NCI-H774 (cell line): ENCODE measurements around the gene AIDA.
A peak's percentile ranks its signal among the peaks of the same experiment; 100 is the strongest.
"Not testable (repeated sequence)": the region's sequence is repeated elsewhere in the genome, so short reads cannot be mapped to it uniquely, and the experiment has no call there.

Experiments used
- DNase-seq: peaks from one replicate; lab custom pipeline; 2025; lab: John Stamatoyannopoulos, UW

Gene AIDA, protein sequence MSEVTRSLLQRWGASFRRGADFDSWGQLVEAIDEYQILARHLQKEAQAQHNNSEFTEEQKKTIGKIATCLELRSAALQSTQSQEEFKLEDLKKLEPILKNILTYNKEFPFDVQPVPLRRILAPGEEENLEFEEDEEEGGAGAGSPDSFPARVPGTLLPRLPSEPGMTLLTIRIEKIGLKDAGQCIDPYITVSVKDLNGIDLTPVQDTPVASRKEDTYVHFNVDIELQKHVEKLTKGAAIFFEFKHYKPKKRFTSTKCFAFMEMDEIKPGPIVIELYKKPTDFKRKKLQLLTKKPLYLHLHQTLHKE

DNA sequence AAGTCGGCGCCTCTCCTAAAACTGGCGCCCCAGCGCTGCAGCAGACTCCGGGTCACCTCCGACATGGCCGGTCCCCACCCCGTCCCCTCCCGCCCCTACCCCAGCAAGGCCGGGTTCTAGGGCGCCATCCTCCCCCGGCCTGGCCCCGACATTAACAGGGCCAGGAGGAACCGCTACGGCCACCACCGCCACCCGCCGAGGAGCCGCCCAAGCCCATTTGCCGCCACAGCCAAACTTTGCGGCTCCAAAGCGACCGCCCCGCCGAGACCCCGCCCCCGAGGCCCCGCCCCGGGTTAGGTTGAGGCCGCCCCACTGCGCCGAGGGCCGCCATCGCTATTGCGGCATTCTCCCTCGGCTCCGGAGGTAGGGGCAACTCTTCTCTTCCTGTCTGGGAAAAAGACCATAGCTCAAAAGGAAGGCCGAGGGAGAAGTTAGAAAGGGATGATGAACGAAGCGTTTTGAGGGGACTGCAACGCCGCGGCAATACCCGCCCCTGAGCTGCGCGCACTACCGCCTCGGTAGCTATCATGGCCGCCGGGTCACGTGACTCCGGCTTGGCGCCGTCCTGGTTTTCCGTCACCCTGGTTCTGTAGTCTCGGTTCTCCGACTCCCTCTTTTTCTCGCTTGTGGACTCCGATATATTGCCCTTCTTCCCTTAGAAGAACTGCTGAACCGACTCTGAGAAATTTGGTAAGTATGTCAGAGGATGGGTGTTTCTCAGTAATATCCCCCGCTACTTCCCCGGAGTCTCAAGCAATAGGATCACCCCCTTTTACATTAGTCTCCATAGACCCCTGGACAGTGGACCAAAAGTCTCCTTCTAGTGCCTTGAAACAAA is at the start of gene AIDA, which contains the start of gene BROX:
TSS of gene AIDA (minus strand) at position 239 of the 838 bp plus-strand sequence. CDS start at position 65, 174 bp downstream.
TSS of gene BROX (plus strand) at position 312 of the 838 bp plus-strand sequence. CDS start 3,136 bp downstream, outside the sequence.
- DNase-seq = peak; percentile 87

GRCh38 chr1:222761083-222761482 is 48.8 kb upstream of the AIDA start:
- no peak for DNase-seq

DNA sequence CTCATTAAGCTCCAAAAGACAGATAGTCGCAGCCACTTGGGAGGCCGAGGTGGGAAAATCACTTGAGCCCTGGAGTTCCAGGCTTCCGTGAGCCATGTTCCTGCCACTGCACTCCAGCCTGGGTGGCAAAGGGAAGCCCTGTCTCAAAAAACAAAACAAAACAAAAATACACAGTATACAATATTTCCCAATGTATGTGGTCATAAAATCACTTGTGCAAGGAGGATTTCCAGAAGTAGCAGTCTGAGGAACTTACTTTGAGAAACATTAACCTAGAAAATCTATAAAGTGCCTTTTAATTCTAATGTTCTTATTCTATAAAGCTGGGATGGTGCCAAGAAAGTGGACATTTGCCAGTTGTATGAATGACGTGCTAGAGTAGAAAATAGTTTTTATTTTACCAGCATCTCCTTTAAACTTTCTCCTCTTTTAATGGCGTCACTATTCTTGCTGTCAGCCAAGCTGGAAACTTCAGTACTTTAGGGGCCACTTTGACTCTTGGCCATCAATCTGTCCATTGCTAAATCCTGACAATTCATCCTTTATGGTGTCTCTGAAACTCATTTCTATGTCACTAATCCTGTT is 47.3 kb upstream of the AIDA start:
- DNase-seq = no peak

DNA sequence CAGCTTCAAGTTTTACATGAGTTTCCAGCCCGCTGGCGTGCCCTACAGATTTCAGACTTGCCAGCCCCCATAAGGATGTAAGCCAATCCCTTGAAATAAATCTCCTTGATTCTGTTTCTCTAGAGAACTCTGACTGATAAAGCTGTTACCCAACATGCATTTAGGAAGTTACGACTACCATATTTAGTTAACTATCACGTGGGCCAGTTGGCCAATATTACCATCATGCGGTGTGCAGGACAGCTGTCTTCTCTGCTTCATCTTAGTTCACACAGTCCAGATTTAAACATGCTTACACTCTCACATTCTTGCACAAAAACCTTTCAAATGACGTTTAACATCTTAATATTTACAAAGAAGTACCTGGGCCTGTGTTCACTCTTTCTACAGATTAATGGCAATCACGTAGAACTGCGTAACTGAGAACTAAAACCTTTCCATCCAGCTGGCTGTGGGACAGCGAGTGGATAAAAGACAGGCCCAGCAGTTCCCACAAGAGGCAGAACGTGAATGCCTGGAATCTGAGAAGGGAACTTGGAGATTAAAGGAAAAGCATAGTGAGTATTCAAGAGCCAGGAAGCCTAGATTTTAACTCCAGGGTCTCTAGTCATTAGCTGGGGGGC is 45.5 kb upstream of the AIDA start:
- no peak for DNase-seq

DNA sequence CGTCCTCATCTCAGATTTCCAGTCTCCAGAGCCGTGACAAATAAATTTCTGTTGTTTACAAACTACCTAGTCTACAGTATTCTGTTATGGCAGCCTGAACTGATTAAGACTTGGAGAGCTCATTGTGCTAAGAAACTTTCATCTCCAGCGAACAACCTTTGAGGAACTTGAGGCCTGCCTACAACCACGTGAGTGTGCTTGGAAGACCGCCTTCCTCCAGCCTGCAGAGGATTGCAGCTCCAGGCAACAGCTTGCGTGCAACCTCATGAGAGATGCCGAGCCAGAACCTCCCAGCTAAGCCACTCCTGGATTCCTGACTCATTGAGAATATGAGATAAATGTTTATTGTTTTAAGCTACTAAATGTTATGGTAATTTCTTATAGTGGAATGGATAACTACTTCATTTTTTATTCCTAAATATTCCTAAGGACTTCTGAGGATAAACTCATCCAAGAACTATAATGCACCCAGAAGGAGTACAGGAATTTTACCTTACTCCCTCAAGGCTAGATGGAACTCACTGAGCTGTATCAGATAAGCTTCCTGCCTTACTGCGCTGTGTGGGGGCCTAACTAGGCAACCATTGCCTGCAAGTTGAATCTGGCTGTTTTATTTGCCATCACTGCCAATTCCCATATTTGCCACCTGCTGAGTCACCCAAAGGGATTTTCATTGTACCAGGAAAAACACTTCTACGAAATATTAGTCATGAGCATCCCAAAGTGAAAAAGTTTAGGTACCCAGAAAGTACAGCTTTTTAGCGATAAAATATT is 42.3 kb upstream of the AIDA start:
- DNase-seq = no peak

DNA sequence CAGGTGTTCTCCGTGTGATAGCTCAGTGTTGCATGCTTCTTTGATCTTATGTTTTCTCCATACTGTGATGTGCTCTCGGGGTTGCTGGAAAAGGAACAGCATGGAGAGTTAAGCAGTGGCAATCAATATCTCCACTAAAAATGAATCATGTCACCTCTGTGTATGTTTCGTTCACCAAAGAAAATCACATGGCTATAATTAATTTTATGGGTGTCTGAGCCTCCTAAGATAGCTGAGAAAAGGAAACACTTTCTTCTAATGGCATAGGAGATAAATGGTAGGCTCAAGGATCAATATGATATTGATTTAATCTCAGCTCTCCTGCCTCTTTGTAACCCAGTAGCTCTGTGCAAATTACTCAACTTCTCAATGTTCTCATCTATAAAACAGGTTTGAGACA is 39.0 kb upstream of the AIDA start:
- DNase-seq = no peak

DNA sequence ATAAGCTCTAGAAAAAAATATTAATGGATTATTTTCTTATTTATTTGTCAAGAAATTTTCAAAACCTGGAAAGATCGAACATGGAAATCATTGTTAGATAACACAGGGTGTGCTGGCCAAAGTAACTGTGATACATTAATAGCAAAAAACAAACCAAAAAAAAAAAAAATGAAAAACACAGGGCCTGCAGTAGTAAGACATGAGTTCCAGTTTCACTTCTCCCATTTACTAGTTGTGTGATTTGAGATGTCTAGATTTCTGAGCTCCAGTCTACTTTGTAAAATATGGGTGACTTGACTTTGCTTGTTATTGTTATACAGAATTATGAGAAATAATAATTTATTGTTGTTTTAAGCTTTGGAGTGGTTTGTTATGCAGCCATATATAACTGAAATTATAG is 38.4 kb upstream of the AIDA start:
- no peak for DNase-seq

DNA sequence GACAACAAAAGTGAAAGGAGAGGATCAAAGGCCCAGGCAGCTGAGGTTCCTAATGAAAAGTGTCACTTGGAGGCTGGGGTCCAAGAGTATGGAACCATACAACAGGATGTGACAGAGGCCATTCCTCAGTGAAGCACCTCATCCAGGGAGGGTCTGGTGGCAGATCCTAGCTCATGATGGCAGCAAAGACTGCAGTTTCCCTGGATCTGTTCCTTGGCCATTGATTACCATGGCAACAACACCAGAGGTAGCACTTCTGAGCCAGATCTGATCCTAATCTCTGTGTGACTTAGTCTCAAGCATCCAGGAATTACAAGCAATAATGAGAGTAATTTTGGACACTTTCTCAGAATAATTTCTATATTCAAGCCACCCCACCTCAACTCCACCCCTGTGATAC is 37.6 kb upstream of the AIDA start:
- no peak for DNase-seq

GRCh38 chr1:222741630-222742457 is 29.6 kb upstream of the AIDA start:
- not testable (repeated sequence) for DNase-seq

- no peak for DNase-seq
Observed at GRCh38 chr1:222739929-222740328, 27.6 kb upstream of the AIDA start.

GRCh38 chr1:222739465-222739864 is 27.2 kb upstream of the AIDA start:
- DNase-seq = no peak

- DNase-seq = no peak
Observed at GRCh38 chr1:222736972-222737371, 24.7 kb upstream of the AIDA start, which contains the start of gene FAM177B. FAM177B (plus strand) TSS chr1:222737202; CDS start chr1:222746546, 9,344 bp downstream.

DNA sequence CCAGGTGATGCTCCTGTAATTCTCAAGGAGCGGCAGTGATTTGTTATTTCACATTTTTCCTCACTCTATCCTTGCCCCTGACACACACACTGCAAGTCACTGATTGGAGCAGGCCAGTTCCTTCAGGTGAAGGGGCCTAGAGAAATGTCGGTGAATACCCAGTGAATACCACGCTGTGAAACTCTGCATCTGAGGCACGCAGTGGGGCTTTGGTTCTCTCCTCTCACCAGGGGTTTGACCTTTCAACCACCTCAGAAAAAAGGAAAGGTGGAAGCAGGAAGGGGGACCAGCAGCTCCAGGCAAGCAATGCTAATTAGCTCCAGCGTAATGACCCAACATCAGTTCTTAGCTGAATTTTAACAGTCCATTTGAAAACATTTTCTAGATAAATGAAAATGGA is 24.2 kb upstream of the AIDA start:
- no peak for DNase-seq

DNA sequence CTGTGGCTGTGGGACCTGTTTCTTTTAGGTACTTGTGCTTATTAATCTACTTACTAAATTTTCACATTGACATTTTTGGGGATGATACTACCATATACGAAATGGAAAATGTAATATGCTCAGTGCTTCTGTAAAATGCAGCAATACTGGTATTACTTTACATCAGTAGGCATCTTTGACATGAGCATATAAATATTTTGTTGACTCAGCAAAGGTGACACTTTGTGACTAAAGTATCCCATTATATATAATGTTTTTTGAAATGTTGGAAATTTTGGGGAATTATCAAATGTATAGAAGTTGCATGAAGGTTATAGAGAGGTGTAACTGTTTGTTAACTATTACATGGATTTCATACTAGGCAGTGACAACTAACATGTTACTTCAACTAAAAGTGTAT is 22.4 kb upstream of the AIDA start:
- no peak for DNase-seq

DNA sequence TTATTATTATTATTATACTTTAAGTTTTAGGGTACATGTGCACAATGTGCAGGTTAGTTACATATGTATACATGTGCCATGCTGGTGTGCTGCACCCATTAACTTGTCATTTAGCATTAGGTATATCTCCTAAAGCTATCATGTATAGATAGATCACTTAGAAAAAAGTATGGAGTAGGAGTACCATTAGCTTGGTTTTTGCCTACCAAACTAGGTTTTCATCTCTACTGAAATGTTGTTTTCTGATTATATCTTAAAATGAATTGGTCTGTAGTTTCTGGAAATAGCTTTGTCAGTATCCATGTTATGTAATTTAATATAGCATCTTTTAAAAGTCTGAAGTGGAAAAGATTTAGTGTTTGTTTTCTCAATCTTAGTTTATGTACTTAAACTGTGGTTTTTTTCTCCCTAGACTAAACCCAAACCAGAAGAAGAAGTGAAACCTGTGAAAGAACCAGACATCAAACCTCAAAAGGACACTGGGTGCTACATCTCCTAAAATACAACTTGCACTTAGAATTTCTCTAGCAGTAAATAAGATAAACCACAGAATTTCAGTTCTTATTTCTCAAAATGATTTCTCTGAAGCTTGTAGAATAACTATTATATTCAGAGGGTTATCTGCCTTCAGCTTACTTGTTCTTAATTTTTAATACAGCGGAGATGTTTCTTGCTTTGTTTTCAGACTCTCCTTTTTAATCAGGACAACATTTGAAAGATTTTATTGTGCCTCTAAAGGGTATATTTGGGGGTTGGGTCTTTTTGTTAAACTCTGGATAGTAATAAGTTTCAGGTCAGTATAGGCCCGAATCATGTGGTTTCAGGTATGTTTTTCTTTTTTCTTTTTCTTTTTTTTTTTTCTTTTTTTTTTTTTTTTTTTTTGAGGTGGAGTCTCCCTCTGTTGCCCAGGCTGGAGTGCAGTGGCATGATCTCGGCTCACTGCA is 20.2 kb upstream of the AIDA start:
- DNase-seq = no peak

DNA sequence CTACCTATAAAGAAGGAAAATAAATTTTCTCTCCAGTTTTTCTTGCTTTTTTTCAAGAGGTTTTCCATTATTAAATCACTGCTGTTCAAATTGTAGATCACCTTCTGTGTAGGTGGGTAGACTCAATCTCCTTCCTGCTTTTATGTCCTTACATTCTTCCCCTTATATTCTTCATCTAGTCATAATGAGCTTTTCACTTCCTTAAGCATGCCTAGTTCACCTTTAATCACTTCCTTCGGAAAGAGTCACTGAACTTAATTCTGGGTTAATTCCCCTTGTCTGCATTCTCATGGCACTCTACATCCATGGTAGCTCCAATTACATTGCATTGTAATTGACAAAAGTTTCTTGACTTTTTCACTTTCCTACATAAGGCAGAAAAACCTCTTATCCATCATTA is 18.6 kb upstream of the AIDA start:
- DNase-seq = no peak

GRCh38 chr1:222728746-222729145 is 16.5 kb upstream of the AIDA start:
- no peak for DNase-seq

GRCh38 chr1:222716393-222716792 is 4.1 kb upstream of the AIDA start:
- DNase-seq = no peak
